Liver (tissue), 9 donors: ENCODE measurements around the gene SIGLEC1. TPM values are rescaled to one million over a fixed set of nuclear protein-coding genes. Genes with fewer than 3 reads are reported as not detected.

Source experiments
- DNase-seq: peaks from one replicate; pipeline ENCODE4 v3.0.0-alpha.2; 2017; ENCODE audit warnings: low spot score
- H3K27ac ChIP-seq, 2 donors: one replicate each; pipeline ENCODE4 v1.7.0; 2013; ENCODE audit warnings: inconsistent platforms in 2 of 2, low read length in 2 of 2, control low read depth in 1 of 2, low read depth in 1 of 2, mild to moderate bottlenecking in 1 of 2
- H3K27me3 ChIP-seq, 4 donors: one replicate each; pipeline versions ENCODE4 v1.6.1 to v1.7.0; 2013; ENCODE audit warnings: low read length in 3 of 4, inconsistent platforms in 1 of 4, mild to moderate bottlenecking in 1 of 4, moderate library complexity in 1 of 4; ENCODE audit not compliant: control insufficient read depth in 4 of 4, insufficient read depth in 4 of 4
- H3K36me3 ChIP-seq, 4 donors: one replicate each; pipeline versions ENCODE4 v1.6.1 to v1.7.0; 2013; ENCODE audit warnings: low read length in 3 of 4, mild to moderate bottlenecking in 3 of 4, low read depth in 1 of 4, moderate library complexity in 1 of 4; ENCODE audit not compliant: control insufficient read depth in 4 of 4, insufficient read depth in 3 of 4
- H3K4me1 ChIP-seq, 4 donors: one replicate each; pipeline versions ENCODE4 v1.6.1 to v1.7.0; 2013; ENCODE audit warnings: low read length in 3 of 4, mild to moderate bottlenecking in 3 of 4, moderate library complexity in 1 of 4; ENCODE audit not compliant: control insufficient read depth in 4 of 4, insufficient read depth in 4 of 4
- H3K4me3 ChIP-seq, 3 donors: one replicate each; pipeline versions ENCODE4 v1.6.1 to v1.7.0; 2013; ENCODE audit warnings: low read length in 3 of 3, control low read depth in 1 of 3, low read depth in 1 of 3, mild to moderate bottlenecking in 1 of 3
- H3K9ac ChIP-seq, 2 donors: one replicate each; pipeline ENCODE4 v1.7.0; 2013; ENCODE audit warnings: low read length in 2 of 2, mild to moderate bottlenecking in 2 of 2, moderate library complexity in 2 of 2, control low read depth in 1 of 2, low read depth in 1 of 2
- H3K9me3 ChIP-seq, 4 donors: one replicate each; pipeline versions ENCODE4 v1.6.1 to v1.7.0; 2013; ENCODE audit warnings: low read length in 3 of 4; ENCODE audit not compliant: control insufficient read depth in 4 of 4
- CTCF ChIP-seq: fragments of 150-350 bp; IDR thresholded peaks from 2 replicates; pipeline ENCODE4 v1.5.1; 2017; ENCODE audit warnings: improper control_type of control experiment, low read depth, low read length; ENCODE audit not compliant: missing input control
- EGR1 ChIP-seq, 2 donors: IDR thresholded peaks; 2 replicates each; pipeline ENCODE4 v1.6.1; 2016 to 2018; ENCODE audit warnings: antibody characterized with exemption in 2 of 2, low read depth in 2 of 2
- FOXA1 ChIP-seq: IDR thresholded peaks from 2 replicates; pipeline ENCODE4 v1.6.1; 2016; ENCODE audit warnings: antibody characterized with exemption
- FOXA2 ChIP-seq: IDR thresholded peaks from 2 replicates; pipeline ENCODE4 v1.6.1; 2016; ENCODE audit warnings: antibody characterized with exemption
- GABPA ChIP-seq, 2 donors: IDR thresholded peaks in 1 of 2; conservative IDR thresholded peaks in 1 of 2; 2 replicates each; pipeline ENCODE4 v1.6.1; 2016; ENCODE audit warnings: antibody characterized with exemption in 2 of 2, mild to moderate bottlenecking in 1 of 2, moderate library complexity in 1 of 2
- HNF4A ChIP-seq, 2 donors: conservative IDR thresholded peaks; 2 replicates each; pipeline ENCODE4 v1.6.1; 2016; ENCODE audit warnings: antibody characterized with exemption in 2 of 2, mild to moderate bottlenecking in 2 of 2
- HNF4G ChIP-seq: IDR thresholded peaks from 2 replicates; pipeline ENCODE4 v1.6.1; 2016; ENCODE audit warnings: antibody characterized with exemption
- JUND ChIP-seq, 2 donors: IDR thresholded peaks; 2 replicates each; pipeline ENCODE4 v1.6.1; 2016; ENCODE audit warnings: antibody characterized with exemption in 2 of 2
- RAD21 ChIP-seq, 2 donors: IDR thresholded peaks; 2 replicates each; pipeline ENCODE4 v1.6.1; 2016; ENCODE audit warnings: antibody characterized with exemption in 2 of 2, mild to moderate bottlenecking in 2 of 2
- REST ChIP-seq: IDR thresholded peaks from 2 replicates; pipeline ENCODE4 v1.6.1; 2016; ENCODE audit warnings: antibody characterized with exemption, mild to moderate bottlenecking
- RXRA ChIP-seq, 2 donors: IDR thresholded peaks; 2 replicates each; pipeline ENCODE4 v1.6.1; 2017 to 2018; ENCODE audit warnings: antibody characterized with exemption in 2 of 2, mild to moderate bottlenecking in 1 of 2
- SP1 ChIP-seq: IDR thresholded peaks from 2 replicates; pipeline ENCODE4 v1.6.1; 2018; ENCODE audit warnings: antibody characterized with exemption, mild to moderate bottlenecking
- TAF1 ChIP-seq: conservative IDR thresholded peaks from 2 replicates; pipeline ENCODE4 v1.6.1; 2016; ENCODE audit warnings: antibody characterized with exemption, mild to moderate bottlenecking
- ZBTB33 ChIP-seq: IDR thresholded peaks from 2 replicates; pipeline ENCODE4 v1.6.1; 2016; ENCODE audit warnings: antibody characterized with exemption
- WGBS: extraction: QIAGEN DNeasy Blood & Tissue Kit; methylation state at CpG from one replicate; pipeline ENCODE4 v1.1.7; 2013; 5-methylcytosine and 5-hydroxymethylcytosine counted together
- polyA plus RNA-seq, 2 donors: library from polyadenylated mRNA; stranded (reverse) in 1 of 2; unstranded in 1 of 2; fragments of 200-250 nt in 1 of 2; fragments of >200 nt in 1 of 2; fragmentation: Nextera tagmentation in 1 of 2; extraction: Ambion mirVana in 1 of 2; gene quantifications; one replicate each; pipeline versions ENCODE4 v1.2.1 to v1.2.3, GENCODE V29; 2013 to 2015
- total RNA-seq, 2 donors: library from RNA; depleted of rRNA; stranded (reverse); fragments of >200 nt; gene quantifications; one replicate each; pipeline ENCODE4 v1.2.3, GENCODE V29; 2014
- TF ChIP-seq, protein P1 (sequence below): IDR thresholded peaks from 2 replicates; pipeline ENCODE4 v1.6.1; 2016; ENCODE audit warnings: antibody characterized with exemption
- TF ChIP-seq, protein P2 (sequence below): IDR thresholded peaks from 2 replicates; pipeline ENCODE4 v1.6.1; 2016; ENCODE audit warnings: antibody characterized with exemption
- donor health status: healthy.
- donor health status: healthy.
- donor health status: healthy.
- donor health status: healthy.
- donor health status: healthy.

Gene SIGLEC1
- total and polyA plus RNA-seq, 4 donors, result 2.3 to 7.8 (median 7.1) TPM

- no peaks in the 10 kb centered on the region for H3K4me1 ChIP-seq
- no peak overlapping the region for H3K27ac ChIP-seq
- DNase-seq, result no peak
Measured at GRCh38 chr20:3729811-3730540, 17.6 kb upstream of the SIGLEC1 start.

DNA sequence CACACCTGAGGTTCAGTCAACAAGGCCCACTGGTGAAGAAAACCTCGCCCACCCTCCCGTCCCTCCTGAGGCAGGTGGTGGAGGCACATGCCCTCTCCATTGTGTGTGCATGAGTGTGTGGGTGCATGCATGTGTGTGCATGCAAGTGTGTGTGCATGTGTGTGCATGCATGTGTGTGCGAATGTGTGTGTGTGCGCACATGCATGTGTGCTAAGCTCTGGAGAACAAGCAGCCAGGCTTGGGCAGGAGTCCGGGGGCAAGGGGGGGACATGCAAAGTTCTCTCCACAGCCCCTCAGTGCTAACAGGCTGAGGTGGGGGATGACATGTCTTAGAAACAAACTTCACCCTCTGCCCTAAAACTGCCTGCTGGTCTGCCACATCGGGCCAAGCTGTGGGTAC is 17.0 kb upstream of the SIGLEC1 start:
- peaks cover 0 to 4% (median 1%) of the 10 kb centered on the region in 4 donors for H3K27me3 ChIP-seq
- H3K27ac ChIP-seq, result no peak overlapping the region
- H3K4me3 ChIP-seq, result no peak overlapping the region
- DNase-seq, result no peak
- 90% methylated on average over 6 of the region's 6 CpGs for WGBS
- H3K4me1 ChIP-seq, result no peaks in the 10 kb centered on the region
- TF ChIP-seq TAF1, result no peak
- TF ChIP-seq EGR1 (IDR thresholded peaks at IDR 0.05; ENCODE audit: low read depth in 2 of 2), result no peak
- TF ChIP-seq, protein P1, sequence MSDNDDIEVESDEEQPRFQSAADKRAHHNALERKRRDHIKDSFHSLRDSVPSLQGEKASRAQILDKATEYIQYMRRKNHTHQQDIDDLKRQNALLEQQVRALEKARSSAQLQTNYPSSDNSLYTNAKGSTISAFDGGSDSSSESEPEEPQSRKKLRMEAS, result no peak
- TF ChIP-seq FOXA1, result no peak
- no peak for TF ChIP-seq JUND (IDR thresholded peaks at IDR 0.05)
- TF ChIP-seq HNF4G, result no peak
- no peak for TF ChIP-seq HNF4A (conservative IDR thresholded peaks at IDR 0.05)
- TF ChIP-seq GABPA (IDR thresholded peaks at IDR 0.05 in 1 of 2, conservative IDR thresholded peaks at IDR 0.05 in 1 of 2), result no peak
- no peak for TF ChIP-seq REST
- no peak for TF ChIP-seq CTCF
- TF ChIP-seq FOXA2, result no peak
- TF ChIP-seq RXRA (IDR thresholded peaks at IDR 0.05), result no peak
- no peak for TF ChIP-seq SP1
- no peak for TF ChIP-seq ZBTB33
- no peak for TF ChIP-seq RAD21 (IDR thresholded peaks at IDR 0.05)
- H3K9ac ChIP-seq, result no peak overlapping the region
- no peaks in the 10 kb centered on the region for H3K36me3 ChIP-seq
- no peaks in the 10 kb centered on the region for H3K9me3 ChIP-seq

More at GRCh38 chr20:3729811-3730540, 17.6 kb upstream of the SIGLEC1 start:
- WGBS, result 79% methylated on average over 8 of the region's 8 CpGs
- peaks cover 0 to 4% (median 1%) of the 10 kb centered on the region in 4 donors for H3K27me3 ChIP-seq
- TF ChIP-seq, protein P2, sequence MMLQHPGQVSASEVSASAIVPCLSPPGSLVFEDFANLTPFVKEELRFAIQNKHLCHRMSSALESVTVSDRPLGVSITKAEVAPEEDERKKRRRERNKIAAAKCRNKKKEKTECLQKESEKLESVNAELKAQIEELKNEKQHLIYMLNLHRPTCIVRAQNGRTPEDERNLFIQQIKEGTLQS, result no peak
- H3K36me3 ChIP-seq, result no peaks in the 10 kb centered on the region
- no peak overlapping the region for H3K4me3 ChIP-seq
- no peaks in the 10 kb centered on the region for H3K9me3 ChIP-seq
- H3K9ac ChIP-seq, result no peak overlapping the region
